HepG2 (cell line): ENCODE results near the gene POLL. TPM values are rescaled to one million over a fixed set of nuclear protein-coding genes. Genes with fewer than 3 reads are reported as not detected.

Source experiments
- ATAC-seq: fragments of 200-7000 bp; cut with Tn5 transposase; 3 replicates; pipeline ENCODE4 v1.9.1; 2020; ENCODE audit warnings: mild to moderate bottlenecking, moderate library complexity
- BruUV-seq: library from RNA; stranded (reverse); fragments of 400-500 nt; replicated peaks from 2 replicates; lab custom pipeline; 2021; lab: Mats Ljungman, UMichigan
- CTCF ChIA-PET: fragments of 300-600 bp; formaldehyde crosslinking; extraction: SDS; loops from one replicate; lab custom pipeline; 2021; ENCODE audit warnings: low total read pairs, inconsistent platforms, low intra/inter-chr PET ratio; lab: Yijun Ruan, JAX
- POLR2A ChIA-PET: fragments of 350-600 bp; sonication (Branson Sonifier 250); formaldehyde crosslinking; loops from one replicate; lab custom pipeline; 2020; ENCODE audit warnings: antibody characterized with exemption, inconsistent platforms; lab: Yijun Ruan, JAX
- DNase-seq: peaks from one replicate; pipeline ENCODE4 v3.0.0-alpha.2; 2015; ENCODE audit warnings: low spot score
- FAIRE-seq: peaks from 3 replicates; lab custom pipeline; 2011; peaks lifted over from hg19 to GRCh38; lab: Jason Lieb, UNC
- H2AFZ ChIP-seq: one replicate; pipeline ENCODE4 v1.6.1; 2011; ENCODE audit warnings: low read length, inconsistent platforms
- H3K27ac ChIP-seq: fragments of 300-600 bp; 3 replicates; pipeline ENCODE4 v1.8.0; 2011; ENCODE audit warnings: mixed run types, mild to moderate bottlenecking, mixed read lengths, low read length, inconsistent platforms; ENCODE audit not compliant: insufficient read depth; ENCODE audit errors: extremely low read length
- H3K27me3 ChIP-seq, 2 experiments: fragments of 200-600 bp in 1 of 2; 2 replicates in 1 of 2; 3 replicates in 1 of 2; pipeline versions ENCODE4 v1.6.0 to v1.8.0; 2011; ENCODE audit warnings: low read length in 2 of 2, mild to moderate bottlenecking in 2 of 2, moderate library complexity in 2 of 2, inconsistent platforms in 1 of 2; ENCODE audit not compliant: insufficient read depth in 2 of 2, control insufficient read depth in 1 of 2
- H3K36me3 ChIP-seq, 2 experiments: fragments of 200-600 bp in 1 of 2; replicated peaks in 1 of 2; 2 replicates in 1 of 2; 3 replicates in 1 of 2; pipeline versions ENCODE4 v1.5.1 to v1.8.0; 2011; ENCODE audit warnings: low read length in 2 of 2, inconsistent platforms in 1 of 2; ENCODE audit not compliant: insufficient read depth in 2 of 2, control insufficient read depth in 1 of 2
- H3K4me1 ChIP-seq: 2 replicates; pipeline ENCODE4 v1.5.1; 2012; ENCODE audit warnings: low read length, inconsistent platforms; ENCODE audit not compliant: insufficient read depth
- H3K4me2 ChIP-seq: 2 replicates; pipeline ENCODE4 v1.6.0; 2011; ENCODE audit warnings: low read depth, low read length, inconsistent platforms
- H3K4me3 ChIP-seq, 3 experiments: fragments of 200-600 bp in 1 of 3; sonication (generic), shearing (Covaris generic) in 1 of 3; replicated peaks in 1 of 3; 2 replicates each; pipeline ENCODE4 v1.5.1; 2011 to 2016; ENCODE audit warnings: low read length in 3 of 3, inconsistent platforms in 2 of 3, low read depth in 2 of 3, mild to moderate bottlenecking in 2 of 3, control low read depth in 1 of 3, mixed read lengths in 1 of 3; ENCODE audit not compliant: insufficient read depth in 1 of 3
- H3K79me2 ChIP-seq: one replicate; pipeline ENCODE4 v1.6.1; 2011; ENCODE audit warnings: low read length, inconsistent platforms; ENCODE audit not compliant: insufficient read depth
- H3K9ac ChIP-seq: 2 replicates; pipeline ENCODE4 v1.6.0; 2011; ENCODE audit warnings: mild to moderate bottlenecking, low read depth, low read length, inconsistent platforms; ENCODE audit not compliant: insufficient read depth
- H3K9me3 ChIP-seq: 2 replicates; pipeline ENCODE4 v1.5.1; 2012; ENCODE audit warnings: mild to moderate bottlenecking, low read length
- H4K20me1 ChIP-seq: 2 replicates; pipeline ENCODE4 v1.6.0; 2011; ENCODE audit warnings: inconsistent platforms, mild to moderate bottlenecking, low read length, moderate library complexity; ENCODE audit not compliant: insufficient read depth
- MIER2 ChIP-seq: IDR thresholded peaks from 2 replicates; pipeline ENCODE4 v1.6.1; 2016; ENCODE audit warnings: missing biosample characterization, missing genetic modification reagents
- NCOA1 ChIP-seq: sonication (generic); formaldehyde crosslinking; IDR thresholded peaks from 2 replicates; pipeline ENCODE4 v1.9.0; 2021; ENCODE audit warnings: missing genetic modification reagents
- REL ChIP-seq: sonication (generic); formaldehyde crosslinking; conservative IDR thresholded peaks from 2 replicates; pipeline ENCODE4 v1.8.0; 2022; ENCODE audit warnings: mild to moderate bottlenecking, missing genetic modification reagents, moderate library complexity
- SALL1 ChIP-seq: sonication (generic); formaldehyde crosslinking; IDR thresholded peaks from 2 replicates; pipeline ENCODE4 v1.8.0; 2022; ENCODE audit warnings: mild to moderate bottlenecking, missing genetic modification reagents
- STAT6 ChIP-seq: sonication (generic); formaldehyde crosslinking; IDR thresholded peaks from 2 replicates; pipeline ENCODE4 v1.4.0; 2020; ENCODE audit warnings: missing genetic modification reagents, mild to moderate bottlenecking, borderline replicate concordance
- TCF12 ChIP-seq, 2 experiments: fragments of 450-650 bp in 1 of 2; sonication (generic) in 1 of 2; formaldehyde crosslinking in 1 of 2; IDR thresholded peaks; 2 replicates each; pipeline versions ENCODE4 v1.6.1 to v1.8.0; 2017 to 2022; ENCODE audit warnings: antibody characterized with exemption in 1 of 2, mild to moderate bottlenecking in 1 of 2, missing genetic modification reagents in 1 of 2, moderate library complexity in 1 of 2
- ZFP36 ChIP-seq: fragments of 150-350 bp; IDR thresholded peaks from 2 replicates; pipeline ENCODE4 v1.6.1; 2018; ENCODE audit warnings: borderline replicate concordance, low read length, low read depth; ENCODE audit not compliant: partially characterized antibody
- ZNF335 ChIP-seq: sonication (generic); formaldehyde crosslinking; IDR thresholded peaks from 2 replicates; pipeline ENCODE4 v1.4.0; 2020; ENCODE audit warnings: missing genetic modification reagents
- ZSCAN12 ChIP-seq: sonication (generic); formaldehyde crosslinking; IDR thresholded peaks from 2 replicates; pipeline ENCODE4 v1.9.0; 2021; ENCODE audit warnings: mild to moderate bottlenecking, missing genetic modification reagents
- WGBS: methylation state at CpG from one replicate; pipeline ENCODE4 v1.1.6; 2017; ENCODE audit warnings: low lambda C conversion rate; 5-methylcytosine and 5-hydroxymethylcytosine counted together
- in situ Hi-C: cut with HindIII; loops from 2 replicates; pipeline ENCODE4 v1.10.0; 2017; ENCODE audit warnings: low pct_unique_long_range_greater_than_20kb; ENCODE audit not compliant: extremely low pct_ligation_motif_present
- intact Hi-C: fragments of 100-400 bp; cut with micrococcal nuclease; formaldehyde crosslinking; loops from one replicate; pipeline ENCODE4 v1.10.0; 2022; ENCODE audit not compliant: unreplicated experiment
- polyA plus RNA-seq, 8 experiments: library from polyadenylated mRNA; depleted of rRNA in 3 of 8; stranded (reverse) in 7 of 8; unstranded in 1 of 8; fragments of >200 nt; fragmentation: Illumina TruSeq in 4 of 8; extraction: Trizol in 4 of 8; gene quantifications; 2 replicates each; pipeline versions ENCODE4 v1.2.1 to v1.2.3, GENCODE V29; 2011 to 2016; ENCODE audit warnings: low read depth in 4 of 8, missing spikeins in 1 of 8, mixed read lengths in 1 of 8; ENCODE audit not compliant: insufficient read depth in 1 of 8
- total RNA-seq, 5 experiments: library from RNA; depleted of rRNA; stranded (reverse); fragments of >200 nt; fragmentation: Illumina TruSeq; extraction: Trizol; gene quantifications; 2 replicates each; pipeline ENCODE4 v1.2.3, GENCODE V29; 2016; ENCODE audit warnings: low read depth in 1 of 5
- TF ChIP-seq, protein P1 (sequence below): sonication (generic); formaldehyde crosslinking; IDR thresholded peaks from 2 replicates; pipeline ENCODE4 v1.9.0; 2021; ENCODE audit warnings: missing genetic modification reagents, borderline replicate concordance
- TF ChIP-seq, protein P2 (sequence below): sonication (generic); formaldehyde crosslinking; IDR thresholded peaks from 2 replicates; pipeline ENCODE4 v1.4.0; 2020; ENCODE audit warnings: missing genetic modification reagents; ENCODE audit errors: not compliant biosample characterization

The POLL gene
- total and polyA plus RNA-seq, 2 of the 13 experiments (the other 11 are each of a cell fraction or from before 2014, with no cell fraction given) = 13.8 to 19.1 TPM

- peaks cover 16% of the 10 kb centered on the region for H3K79me2 ChIP-seq
- no peaks in the 10 kb centered on the region for H3K9me3 ChIP-seq
- H3K27me3 ChIP-seq = no peaks in the 10 kb centered on the region; a peak in 1 of 5 replicates
- H2AFZ ChIP-seq = no peak overlapping the region
- ATAC-seq = no peak
- DNase-seq = no peak
- H4K20me1 ChIP-seq = no peaks in the 10 kb centered on the region
- no peak overlapping the region for H3K4me2 ChIP-seq
- TF ChIP-seq ZNF335 (CRISPR knock-in tag) (no peak), SALL1 (CRISPR knock-in tag) (no peak), ZFP36 (no peak), TCF12 (IDR thresholded peaks at IDR 0.05) (no peak), TCF12 (CRISPR knock-in tag; IDR thresholded peaks at IDR 0.05) (no peak), STAT6 (CRISPR knock-in tag) (no peak), NCOA1 (CRISPR knock-in tag) (no peak), REL (no peak), MIER2 (CRISPR knock-in tag) (no peak), ZSCAN12 (no peak)
- TF ChIP-seq, protein P1, sequence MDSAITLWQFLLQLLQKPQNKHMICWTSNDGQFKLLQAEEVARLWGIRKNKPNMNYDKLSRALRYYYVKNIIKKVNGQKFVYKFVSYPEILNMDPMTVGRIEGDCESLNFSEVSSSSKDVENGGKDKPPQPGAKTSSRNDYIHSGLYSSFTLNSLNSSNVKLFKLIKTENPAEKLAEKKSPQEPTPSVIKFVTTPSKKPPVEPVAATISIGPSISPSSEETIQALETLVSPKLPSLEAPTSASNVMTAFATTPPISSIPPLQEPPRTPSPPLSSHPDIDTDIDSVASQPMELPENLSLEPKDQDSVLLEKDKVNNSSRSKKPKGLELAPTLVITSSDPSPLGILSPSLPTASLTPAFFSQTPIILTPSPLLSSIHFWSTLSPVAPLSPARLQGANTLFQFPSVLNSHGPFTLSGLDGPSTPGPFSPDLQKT (CRISPR knock-in tag) = no peak
- TF ChIP-seq, protein P2, sequence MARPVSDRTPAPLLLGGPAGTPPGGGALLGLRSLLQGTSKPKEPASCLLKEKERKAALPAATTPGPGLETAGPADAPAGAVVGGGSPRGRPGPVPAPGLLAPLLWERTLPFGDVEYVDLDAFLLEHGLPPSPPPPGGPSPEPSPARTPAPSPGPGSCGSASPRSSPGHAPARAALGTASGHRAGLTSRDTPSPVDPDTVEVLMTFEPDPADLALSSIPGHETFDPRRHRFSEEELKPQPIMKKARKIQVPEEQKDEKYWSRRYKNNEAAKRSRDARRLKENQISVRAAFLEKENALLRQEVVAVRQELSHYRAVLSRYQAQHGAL (CRISPR knock-in tag) = no peak
- peaks cover 3 to 22% of the 10 kb centered on the region in 2 experiments; a peak in 4 of 5 replicates for H3K36me3 ChIP-seq
- intact Hi-C loops = no loop called here
- peaks cover 25% of the 10 kb centered on the region for H3K4me1 ChIP-seq
- H3K27ac ChIP-seq = no peak overlapping the region
- POLR2A ChIA-PET = interaction anchor here (1.9 kb wide), 1 partner anchor 9 kb away, joined by 6 read pairs; no protein-coding TSS in a partner anchor
- in situ Hi-C loops = no loop called here
- CTCF ChIA-PET = no interaction called here
- H3K4me3 ChIP-seq = no peak overlapping the region
- BruUV-seq = no TSS peak
- 96% methylated on average over 8 of the region's 9 CpGs for WGBS
- no peak overlapping the region for H3K9ac ChIP-seq
- no peak for FAIRE-seq
Measured at GRCh38 chr10:101585841-101586240, 2.2 kb downstream of the POLL start.
